Prostate gland (tissue), 2 donors: Measurements from ENCODE around the gene OLA1. TPM values are rescaled to one million over a fixed set of nuclear protein-coding genes. Genes with fewer than 3 reads are reported as not detected.

Source experiments
- DNase-seq: peaks from one replicate; pipeline ENCODE4 v3.0.0-alpha.2; 2019; ENCODE audit warnings: low spot score
- H3K27ac ChIP-seq, 2 donors: fragments of 200-600 bp; sonication (generic); 2 replicates each; pipeline ENCODE4 v1.5.1; 2017 to 2019
- H3K27me3 ChIP-seq: fragments of 200-600 bp; sonication (generic); replicated peaks from 2 replicates; pipeline ENCODE4 v1.5.1; 2019; ENCODE audit not compliant: insufficient read depth
- H3K36me3 ChIP-seq, 2 donors: fragments of 200-600 bp; sonication (generic); 1 replicate in 1 of 2; 2 replicates in 1 of 2; pipeline versions ENCODE4 v1.5.1 to v1.8.1; 2017 to 2019
- H3K4me1 ChIP-seq: fragments of 200-600 bp; sonication (generic); replicated peaks from 2 replicates; pipeline ENCODE4 v1.5.1; 2019
- H3K4me3 ChIP-seq, 2 donors: fragments of 200-600 bp; sonication (generic); 2 replicates each; pipeline ENCODE4 v1.5.1; 2017 to 2019
- H3K9me3 ChIP-seq: fragments of 200-600 bp; sonication (generic); 2 replicates; pipeline ENCODE4 v1.5.1; 2017
- CTCF ChIP-seq, 4 experiments: fragments of 200-600 bp in 2 of 4; fragments of 450-650 bp in 2 of 4; sonication (generic) in 2 of 4; IDR thresholded peaks; 1 replicate in 3 of 4; 2 replicates in 1 of 4; pipeline ENCODE4 v1.5.1; 2016 to 2019; ENCODE audit warnings: antibody characterized with exemption in 4 of 4, mild to moderate bottlenecking in 2 of 4, moderate library complexity in 2 of 4
- POLR2A ChIP-seq: fragments of 450-650 bp; IDR thresholded peaks from one replicate; pipeline ENCODE4 v1.6.1; 2016; ENCODE audit warnings: antibody characterized with exemption, mild to moderate bottlenecking
- POLR2AphosphoS5 ChIP-seq: sonication (generic); formaldehyde crosslinking; IDR thresholded peaks from one replicate; pipeline ENCODE4 v1.6.1; 2017; ENCODE audit warnings: antibody characterized with exemption
- WGBS: methylation state at CpG from one replicate; pipeline ENCODE4 v1.1.5; 2018; 5-methylcytosine and 5-hydroxymethylcytosine counted together
- intact Hi-C: fragments of 100-400 bp; cut with DNase I; formaldehyde crosslinking; loops from one replicate; pipeline ENCODE4 v1.14.2; 2022
- total RNA-seq, 2 donors: library from RNA; depleted of rRNA; stranded (reverse); fragments of >200 nt; gene quantifications; one replicate each; pipeline ENCODE4 v1.1.0, GENCODE V29; 2016

OLA1 gene
- total RNA-seq, 2 donors from 2014 or later: 40.9 to 43.9 TPM

- Histone ChIP-seq H3K27ac (no peak overlapping the region), H3K4me1 (no peaks in the 10 kb centered on the region), H3K9me3 (no peaks in the 10 kb centered on the region), H3K4me3 (no peak overlapping the region), H3K27me3 (no peaks in the 10 kb centered on the region), H3K36me3 (no peaks in the 10 kb centered on the region)
- intact Hi-C loops: no loop called here
- TF ChIP-seq POLR2A (no peak), POLR2AphosphoS5 (no peak), CTCF (IDR thresholded peaks at IDR 0.05) (no peak)
- 81% methylated on average over 2 of the region's 2 CpGs for WGBS
- no peak for DNase-seq
Observed at GRCh38 chr2:174184504-174184903, 63.8 kb downstream of the OLA1 start.

GRCh38 chr2:174183076-174183475, 65.3 kb downstream of the OLA1 start:
- 55% methylated on average over 1 of the region's 1 CpG for WGBS
- no peaks in the 10 kb centered on the region for H3K36me3 ChIP-seq
- TF ChIP-seq POLR2AphosphoS5 (no peak), CTCF (IDR thresholded peaks at IDR 0.05) (no peak), POLR2A (no peak)
- H3K27ac ChIP-seq: no peak overlapping the region
- no peaks in the 10 kb centered on the region for H3K4me1 ChIP-seq
- no peak overlapping the region for H3K4me3 ChIP-seq
- H3K27me3 ChIP-seq: no peaks in the 10 kb centered on the region
- H3K9me3 ChIP-seq: no peaks in the 10 kb centered on the region
- DNase-seq: no peak
- intact Hi-C loops: no loop called here

GRCh38 chr2:174181368-174181767, 67.0 kb downstream of the OLA1 start:
- Histone ChIP-seq H3K4me1 (no peaks in the 10 kb centered on the region), H3K36me3 (no peaks in the 10 kb centered on the region), H3K9me3 (no peaks in the 10 kb centered on the region), H3K27me3 (no peaks in the 10 kb centered on the region), H3K27ac (no peak overlapping the region), H3K4me3 (no peak overlapping the region)
- WGBS: 94% methylated on average over 5 of the region's 5 CpGs
- no peak for DNase-seq
- no peak for TF ChIP-seq POLR2AphosphoS5
- no peak for TF ChIP-seq CTCF (IDR thresholded peaks at IDR 0.05)
- TF ChIP-seq POLR2A: no peak
- intact Hi-C loops: no loop called here

- no peak overlapping the region for H3K27ac ChIP-seq
- intact Hi-C loops: no loop called here
- no peaks in the 10 kb centered on the region for H3K36me3 ChIP-seq
Observed at GRCh38 chr2:174180726-174181236, 67.6 kb downstream of the OLA1 start.

More at GRCh38 chr2:174180726-174181236, 67.6 kb downstream of the OLA1 start:
- Histone ChIP-seq H3K9me3 (no peaks in the 10 kb centered on the region), H3K27me3 (no peaks in the 10 kb centered on the region), H3K4me1 (no peaks in the 10 kb centered on the region), H3K4me3 (no peak overlapping the region)
- DNase-seq: no peak
- TF ChIP-seq POLR2A: no peak
- no peak for TF ChIP-seq CTCF (IDR thresholded peaks at IDR 0.05)
- no peak for TF ChIP-seq POLR2AphosphoS5
